Nephron progenitor cell (in vitro differentiated cells): ENCODE measurements around the gene NPAS1.

Experiments
- DNase-seq: peaks from one replicate; pipeline ENCODE4 v3.0.0; 2021
- H3K27ac Mint-ChIP-seq: 2 replicates; pipeline ENCODE4 v1.8.0; 2021; ENCODE audit warnings: mild to moderate bottlenecking, moderate library complexity, mixed read lengths
- H3K27me3 Mint-ChIP-seq: 2 replicates; pipeline ENCODE4 v1.8.0; 2021; ENCODE audit warnings: mild to moderate bottlenecking, low read depth, mixed read lengths; ENCODE audit not compliant: poor library complexity
- H3K36me3 Mint-ChIP-seq: 2 replicates; pipeline ENCODE4 v1.8.0; 2021; ENCODE audit warnings: low read depth, mixed read lengths
- H3K4me1 Mint-ChIP-seq: 2 replicates; pipeline ENCODE4 v1.8.0; 2021; ENCODE audit warnings: mixed read lengths
- H3K4me3 Mint-ChIP-seq: 2 replicates; pipeline ENCODE4 v1.8.0; 2021; ENCODE audit warnings: mild to moderate bottlenecking, moderate library complexity, mixed read lengths
- H3K9me3 Mint-ChIP-seq: 2 replicates; pipeline ENCODE4 v1.8.0; 2021; ENCODE audit warnings: mild to moderate bottlenecking, moderate library complexity, mixed read lengths
- CTCF ChIP-seq: fragments of 200-600 bp; sonication (generic); IDR thresholded peaks from 2 replicates; pipeline ENCODE4 v1.5.0; 2021; ENCODE audit warnings: antibody characterized with exemption

The NPAS1 gene

GRCh38 chr19:47093841-47094240 lies 74.2 kb downstream of the NPAS1 start:
- H3K27me3 Mint-ChIP-seq, result no peaks in the 10 kb centered on the region
- DNase-seq, result peak; percentile 56
- no peaks in the 10 kb centered on the region for H3K9me3 Mint-ChIP-seq
- H3K4me1 Mint-ChIP-seq, result peaks cover 73% of the 10 kb centered on the region
- H3K27ac Mint-ChIP-seq, result peak overlapping the region; percentile 89
- TF ChIP-seq CTCF, result no peak
- H3K36me3 Mint-ChIP-seq, result peaks cover 49% of the 10 kb centered on the region
- H3K4me3 Mint-ChIP-seq, result peak overlapping the region; percentile 6

- Mint-ChIP-seq H3K36me3 (peaks cover 42% of the 10 kb centered on the region), H3K27me3 (no peaks in the 10 kb centered on the region), H3K9me3 (no peaks in the 10 kb centered on the region), H3K27ac (peak overlapping the region; percentile 98), H3K4me1 (peaks cover 83% of the 10 kb centered on the region), H3K4me3 (peak overlapping the region; percentile 30)
- no peak for TF ChIP-seq CTCF
- no peak for DNase-seq
Measured at GRCh38 chr19:47094557-47095475, 75.2 kb downstream of the NPAS1 start.
